ENCODE data around the gene GMPPA. TPM values are rescaled to one million over a fixed set of nuclear protein-coding genes. Genes with fewer than 3 reads are reported as not detected.

Gene GMPPA
- polyA plus RNA-seq, 1 donor (not counting 4 experiments of a cell fraction or from before 2014, with no cell fraction given), result 50.6 TPM

GRCh38 chr2:219457784-219458369, 40.8 kb upstream of the GMPPA start:
- Histone ChIP-seq H3K9me1 (ENCODE audit: control insufficient read depth, extremely low read depth, insufficient read depth, low read length) (peaks cover 5% of the 10 kb centered on the region), H3K27me3 (ENCODE audit: control insufficient read depth, extremely low read depth, insufficient read depth, low read length) (no peaks in the 10 kb centered on the region), H3K9me3 (ENCODE audit: control insufficient read depth, low read depth, low read length) (no peaks in the 10 kb centered on the region), H3K27ac (ENCODE audit: control insufficient read depth, insufficient read depth, low read length) (no peak overlapping the region), H3K4me1 (ENCODE audit: control insufficient read depth, extremely low read depth, insufficient read depth, low read length) (peaks cover 37% of the 10 kb centered on the region), H3K36me3 (ENCODE audit: control insufficient read depth in 2 of 2, extremely low read depth in 1 of 2, insufficient read depth in 2 of 2, low read length in 2 of 2) (peaks cover 7 to 9% of the 10 kb centered on the region in 2 experiments), H3K79me2 (ENCODE audit: control insufficient read depth, insufficient read depth, low read length) (no peaks in the 10 kb centered on the region), H2AFZ (ENCODE audit: control insufficient read depth, low read length) (no peak overlapping the region), H3K9ac (ENCODE audit: control insufficient read depth, extremely low read depth, insufficient read depth, low read length) (no peak overlapping the region), H3K4me2 (ENCODE audit: control insufficient read depth, extremely low read depth, insufficient read depth, low read depth, low read length) (no peak overlapping the region), H3K4me3 (ENCODE audit: control insufficient read depth in 2 of 3, extremely low read depth in 1 of 3, insufficient read depth in 2 of 3, low read depth in 1 of 3, low read length in 3 of 3) (no peak overlapping the region), H4K20me1 (ENCODE audit: control insufficient read depth, extremely low read depth, insufficient read depth, low read length) (no peaks in the 10 kb centered on the region)
- TF ChIP-seq EZH2 (IDR thresholded peaks at IDR 0.05; ENCODE audit: low read length) (no peak), CTCF (optimal IDR thresholded peaks at IDR 0.05 in 1 of 3, IDR thresholded peaks at IDR 0.05 in 1 of 3, conservative IDR thresholded peaks at IDR 0.05 in 1 of 3; ENCODE audit: extremely low read depth in 1 of 3, insufficient read depth in 2 of 3, low read length in 3 of 3) (peak in 1 of 3 experiments; percentile 21)
- no peak for DNase-seq (ENCODE audit: low read depth, low spot score)
- dilution Hi-C loops (cut with MboI; ENCODE audit: extremely low pct_ligation_motif_present, low sequenced_read_pairs), result no loop called here
- peak; percentile 23 for FAIRE-seq

- dilution Hi-C loops (cut with MboI; ENCODE audit: extremely low pct_ligation_motif_present, low sequenced_read_pairs), result no loop called here
- Histone ChIP-seq H3K4me2 (ENCODE audit: control insufficient read depth, extremely low read depth, insufficient read depth, low read depth, low read length) (no peak overlapping the region), H3K27ac (ENCODE audit: control insufficient read depth, insufficient read depth, low read length) (no peak overlapping the region), H4K20me1 (ENCODE audit: control insufficient read depth, extremely low read depth, insufficient read depth, low read length) (no peaks in the 10 kb centered on the region), H3K36me3 (ENCODE audit: control insufficient read depth in 2 of 2, extremely low read depth in 1 of 2, insufficient read depth in 2 of 2, low read length in 2 of 2) (peaks cover 9 to 10% of the 10 kb centered on the region in 2 experiments), H3K27me3 (ENCODE audit: control insufficient read depth, extremely low read depth, insufficient read depth, low read length) (no peaks in the 10 kb centered on the region), H3K9me1 (ENCODE audit: control insufficient read depth, extremely low read depth, insufficient read depth, low read length) (peaks cover 5% of the 10 kb centered on the region), H2AFZ (ENCODE audit: control insufficient read depth, low read length) (no peak overlapping the region), H3K9ac (ENCODE audit: control insufficient read depth, extremely low read depth, insufficient read depth, low read length) (no peak overlapping the region), H3K4me1 (ENCODE audit: control insufficient read depth, extremely low read depth, insufficient read depth, low read length) (peaks cover 27% of the 10 kb centered on the region), H3K79me2 (ENCODE audit: control insufficient read depth, insufficient read depth, low read length) (no peaks in the 10 kb centered on the region), H3K9me3 (ENCODE audit: control insufficient read depth, low read depth, low read length) (no peaks in the 10 kb centered on the region), H3K4me3 (ENCODE audit: control insufficient read depth in 2 of 3, extremely low read depth in 1 of 3, insufficient read depth in 2 of 3, low read depth in 1 of 3, low read length in 3 of 3) (no peak overlapping the region)
- FAIRE-seq, result no peak
- DNase-seq (ENCODE audit: low read depth, low spot score), result no peak
- TF ChIP-seq EZH2 (IDR thresholded peaks at IDR 0.05; ENCODE audit: low read length), result no peak
- no peak for TF ChIP-seq CTCF (optimal IDR thresholded peaks at IDR 0.05 in 1 of 3, IDR thresholded peaks at IDR 0.05 in 1 of 3, conservative IDR thresholded peaks at IDR 0.05 in 1 of 3; ENCODE audit: extremely low read depth in 1 of 3, insufficient read depth in 2 of 3, low read length in 3 of 3)
Measured at GRCh38 chr2:219458996-219459395, 39.7 kb upstream of the GMPPA start.
